ENCODE measurements around the gene ACACA.
"Not testable (repeated sequence)": the region's sequence is repeated elsewhere in the genome, so short reads cannot be mapped to it uniquely, and the experiment has no call there.

The ACACA gene

DNA sequence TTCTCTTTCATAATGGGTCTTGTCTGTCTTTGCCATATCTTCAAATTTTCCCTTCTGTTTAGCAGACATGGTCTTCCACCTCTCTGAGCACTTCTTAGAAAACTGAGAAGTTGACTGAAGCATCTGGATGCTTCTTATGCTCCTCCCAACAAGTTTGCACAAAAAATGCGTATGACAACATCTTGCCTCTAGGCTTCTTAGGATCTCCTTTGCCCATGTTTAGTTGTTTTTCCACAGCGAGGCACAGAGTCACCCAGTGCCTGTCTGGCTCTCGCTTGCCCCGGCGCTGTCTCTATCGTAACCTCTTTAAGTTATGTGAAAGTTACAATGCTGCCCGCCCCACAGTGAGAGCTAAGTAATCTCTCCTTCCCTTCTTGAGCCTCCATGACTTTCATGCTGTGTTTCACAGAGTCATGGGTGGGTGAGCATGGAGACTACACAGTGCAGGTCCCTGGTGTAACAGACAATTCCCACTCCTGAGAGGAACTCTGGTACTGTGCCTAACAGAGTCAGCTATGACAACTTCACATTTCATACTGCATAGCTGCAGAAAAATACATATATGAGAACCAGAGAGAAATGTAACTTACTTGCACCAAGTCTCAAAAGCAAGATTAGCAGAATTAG lies 262.4 kb downstream of the ACACA start:
- TF ChIP-seq, protein P1, sequence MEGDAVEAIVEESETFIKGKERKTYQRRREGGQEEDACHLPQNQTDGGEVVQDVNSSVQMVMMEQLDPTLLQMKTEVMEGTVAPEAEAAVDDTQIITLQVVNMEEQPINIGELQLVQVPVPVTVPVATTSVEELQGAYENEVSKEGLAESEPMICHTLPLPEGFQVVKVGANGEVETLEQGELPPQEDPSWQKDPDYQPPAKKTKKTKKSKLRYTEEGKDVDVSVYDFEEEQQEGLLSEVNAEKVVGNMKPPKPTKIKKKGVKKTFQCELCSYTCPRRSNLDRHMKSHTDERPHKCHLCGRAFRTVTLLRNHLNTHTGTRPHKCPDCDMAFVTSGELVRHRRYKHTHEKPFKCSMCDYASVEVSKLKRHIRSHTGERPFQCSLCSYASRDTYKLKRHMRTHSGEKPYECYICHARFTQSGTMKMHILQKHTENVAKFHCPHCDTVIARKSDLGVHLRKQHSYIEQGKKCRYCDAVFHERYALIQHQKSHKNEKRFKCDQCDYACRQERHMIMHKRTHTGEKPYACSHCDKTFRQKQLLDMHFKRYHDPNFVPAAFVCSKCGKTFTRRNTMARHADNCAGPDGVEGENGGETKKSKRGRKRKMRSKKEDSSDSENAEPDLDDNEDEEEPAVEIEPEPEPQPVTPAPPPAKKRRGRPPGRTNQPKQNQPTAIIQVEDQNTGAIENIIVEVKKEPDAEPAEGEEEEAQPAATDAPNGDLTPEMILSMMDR (IDR thresholded peaks at IDR 0.05; ENCODE audit: low read depth, low read length): no peak
- no peak for DNase-seq (ENCODE audit: low read depth, low spot score)
- H3K4me3 ChIP-seq (ENCODE audit: low read depth, low read length): no peak overlapping the region
- in situ Hi-C loops (cut with HindIII; ENCODE audit: low sequenced_read_pairs): no loop called here

DNA sequence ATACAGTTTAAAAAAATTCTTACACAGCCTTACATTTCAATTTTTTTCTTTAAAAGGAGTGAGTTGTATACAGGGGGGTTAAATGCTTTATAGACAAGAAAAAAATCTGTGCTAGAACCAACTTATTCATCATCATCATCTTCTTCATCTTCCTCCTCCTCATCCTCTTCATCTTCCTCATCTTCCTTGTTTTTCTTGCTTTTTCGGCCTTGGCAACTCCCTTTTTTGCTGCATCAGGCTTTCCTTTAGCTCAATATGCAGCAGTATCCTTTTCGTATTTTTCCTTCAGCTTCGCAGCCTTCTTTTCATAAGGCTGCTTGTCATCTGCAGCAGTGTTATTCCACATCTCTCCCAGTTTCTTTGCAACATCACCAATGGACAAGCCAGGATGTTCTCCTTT lies 263.1 kb downstream of the ACACA start:
- in situ Hi-C loops (cut with HindIII; ENCODE audit: low sequenced_read_pairs); H3K4me3 ChIP-seq (ENCODE audit: low read depth, low read length); DNase-seq (ENCODE audit: low read depth, low spot score): not testable (repeated sequence)

DNA sequence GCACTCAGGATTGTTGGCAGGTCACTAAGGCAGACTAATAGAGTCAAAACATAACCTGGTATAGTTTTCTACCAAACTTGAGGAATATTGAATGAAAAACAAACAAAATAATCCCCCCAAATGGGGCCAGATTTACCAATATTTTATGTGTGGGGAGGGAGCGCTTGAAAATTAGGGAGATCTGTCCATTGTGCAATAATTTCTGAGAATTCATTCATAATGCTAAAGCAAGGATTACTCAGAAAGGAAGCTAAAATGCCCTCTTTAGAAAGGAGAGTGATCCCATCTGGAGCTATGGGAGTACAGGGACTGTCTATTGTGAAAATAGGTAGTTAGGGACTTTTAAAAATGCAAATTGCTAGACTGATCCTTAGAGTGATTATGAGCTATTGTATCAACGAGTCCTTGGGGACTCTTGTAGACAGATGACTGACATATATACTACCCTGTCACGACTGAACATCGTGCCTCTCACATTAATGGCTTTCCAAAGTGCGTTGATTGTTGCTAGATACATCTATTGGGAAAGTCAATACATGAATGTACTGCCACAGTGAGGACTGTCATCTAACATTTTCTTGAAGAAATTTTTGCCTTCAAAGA lies 264.2 kb downstream of the ACACA start:
- H3K4me3 ChIP-seq (ENCODE audit: low read depth, low read length): no peak overlapping the region
- TF ChIP-seq, protein P1 (IDR thresholded peaks at IDR 0.05; ENCODE audit: low read depth, low read length): no peak
- in situ Hi-C loops (cut with HindIII; ENCODE audit: low sequenced_read_pairs): no loop called here
- DNase-seq (ENCODE audit: low read depth, low spot score): no peak

DNA sequence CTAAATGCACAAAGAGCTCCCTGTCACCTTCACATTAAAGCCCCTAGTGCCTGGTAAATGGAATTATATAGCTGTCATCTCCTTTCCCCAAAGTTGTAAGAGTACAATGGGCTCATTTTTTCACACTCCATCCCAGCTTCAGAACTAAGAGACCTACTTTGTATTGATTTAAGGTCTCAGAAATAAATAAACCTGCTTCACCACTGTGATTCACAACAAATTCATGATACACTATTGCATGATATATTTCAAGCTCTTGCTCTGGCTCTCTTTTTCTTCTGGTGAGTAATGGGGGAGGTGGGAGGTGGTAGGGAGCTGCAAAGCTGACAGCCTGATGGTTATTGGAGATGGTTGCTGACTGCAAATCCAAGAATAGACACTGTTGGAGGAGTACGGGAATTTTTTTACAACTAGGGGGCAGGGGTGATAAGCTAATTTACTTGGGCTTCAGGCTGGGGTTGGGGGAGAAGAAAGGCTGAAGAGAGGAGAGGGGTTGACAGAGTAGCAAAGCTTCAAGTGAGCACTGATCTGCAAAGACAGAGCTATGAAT lies 268.0 kb downstream of the ACACA start:
- in situ Hi-C loops (cut with HindIII; ENCODE audit: low sequenced_read_pairs): no loop called here
- TF ChIP-seq, protein P1 (IDR thresholded peaks at IDR 0.05; ENCODE audit: low read depth, low read length): no peak
- H3K4me3 ChIP-seq (ENCODE audit: low read depth, low read length): no peak overlapping the region
- no peak for DNase-seq (ENCODE audit: low read depth, low spot score)

- in situ Hi-C loops (cut with HindIII; ENCODE audit: low sequenced_read_pairs): no loop called here
- no peak for DNase-seq (ENCODE audit: low read depth, low spot score)
- TF ChIP-seq, protein P1 (IDR thresholded peaks at IDR 0.05; ENCODE audit: low read depth, low read length): no peak
- H3K4me3 ChIP-seq (ENCODE audit: low read depth, low read length): no peak overlapping the region
Measured at GRCh38 chr17:37137906-37138514, 268.6 kb downstream of the ACACA start.

- TF ChIP-seq, protein P1 (IDR thresholded peaks at IDR 0.05; ENCODE audit: low read depth, low read length): no peak
- in situ Hi-C loops (cut with HindIII; ENCODE audit: low sequenced_read_pairs): no loop called here
- H3K4me3 ChIP-seq (ENCODE audit: low read depth, low read length): no peak overlapping the region
- DNase-seq (ENCODE audit: low read depth, low spot score): no peak
Measured at GRCh38 chr17:37137070-37137610, 269.5 kb downstream of the ACACA start.

- no peak overlapping the region for H3K4me3 ChIP-seq (ENCODE audit: low read depth, low read length)
- TF ChIP-seq, protein P1 (IDR thresholded peaks at IDR 0.05; ENCODE audit: low read depth, low read length): no peak
- in situ Hi-C loops (cut with HindIII; ENCODE audit: low sequenced_read_pairs): no loop called here
- DNase-seq (ENCODE audit: low read depth, low spot score): no peak
Measured at GRCh38 chr17:37135576-37135975, 271.1 kb downstream of the ACACA start.

Measured in astrocyte of the spinal cord (primary cell).